HFFc6 (cell line): ENCODE results near the gene FOXA1. TPM values are rescaled to one million over a fixed set of nuclear protein-coding genes. Genes with fewer than 3 reads are reported as not detected.

ENCODE experiments used
- DNase-seq: peaks from one replicate; pipeline ENCODE4 v3.0.0-alpha.2; 2018
- H3K27ac Mint-ChIP-seq: 2 replicates; pipeline ENCODE4 v1.8.0; 2020; ENCODE audit warnings: mild to moderate bottlenecking, mixed read lengths
- H3K27me3 Mint-ChIP-seq: 2 replicates; pipeline ENCODE4 v1.8.0; 2021; ENCODE audit warnings: mild to moderate bottlenecking, moderate library complexity, mixed read lengths; ENCODE audit not compliant: insufficient read depth
- H3K36me3 Mint-ChIP-seq: 2 replicates; pipeline ENCODE4 v1.8.0; 2021; ENCODE audit warnings: low read depth, mixed read lengths
- H3K4me1 Mint-ChIP-seq: 2 replicates; pipeline ENCODE4 v1.8.0; 2020; ENCODE audit warnings: low read depth, mixed read lengths
- H3K4me3 Mint-ChIP-seq: 2 replicates; pipeline ENCODE4 v1.8.0; 2020; ENCODE audit warnings: mild to moderate bottlenecking, moderate library complexity, mixed read lengths
- H3K9me3 Mint-ChIP-seq: 2 replicates; pipeline ENCODE4 v1.8.0; 2020; ENCODE audit warnings: mild to moderate bottlenecking, mixed read lengths
- CTCF ChIP-seq: fragments of 200-600 bp; sonication (generic); IDR thresholded peaks from 2 replicates; pipeline ENCODE4 v1.5.0; 2021; ENCODE audit warnings: antibody characterized with exemption, mild to moderate bottlenecking
- total RNA-seq, 6 experiments: library from RNA; stranded (reverse); fragmentation: NEBNext Ultra II Directional; extraction: Animal tissue kit (Norgen Biotek cat#: 25700); gene quantifications; 2 replicates in 1 of 6; 3 replicates in 5 of 6; pipeline ENCODE4 v1.2.3, GENCODE V29; 2021

FOXA1 gene
- total RNA-seq, 6 experiments from 2014 or later, result 0.36 to 7.3 (median 7.0) TPM

- no peaks in the 10 kb centered on the region for H3K9me3 Mint-ChIP-seq
- peaks cover 34% of the 10 kb centered on the region; the same call in 1 of the 2 replicates for H3K4me1 Mint-ChIP-seq
- H3K27ac Mint-ChIP-seq, result no peak overlapping the region
- H3K4me3 Mint-ChIP-seq, result peak overlapping the region; percentile 78; the same call in 1 of the 2 replicates
- peaks cover 28% of the 10 kb centered on the region; the same call in 1 of the 2 replicates for H3K36me3 Mint-ChIP-seq
- peaks cover 60% of the 10 kb centered on the region for H3K27me3 Mint-ChIP-seq
- no peak for TF ChIP-seq CTCF
- DNase-seq, result no peak
Measured at GRCh38 chr14:37587131-37587803, 7.8 kb downstream of the FOXA1 start.

- Mint-ChIP-seq H3K4me3 (no peak overlapping the region; the same call in 1 of the 2 replicates), H3K9me3 (no peaks in the 10 kb centered on the region), H3K27ac (no peak overlapping the region), H3K4me1 (peaks cover 34% of the 10 kb centered on the region; the same call in 1 of the 2 replicates), H3K27me3 (peaks cover 57% of the 10 kb centered on the region), H3K36me3 (peaks cover 28% of the 10 kb centered on the region; the same call in 1 of the 2 replicates)
- DNase-seq, result no peak
- TF ChIP-seq CTCF, result no peak
Measured at GRCh38 chr14:37586797-37587130, 8.3 kb downstream of the FOXA1 start.

- H3K4me3 Mint-ChIP-seq, result no peak overlapping the region
- TF ChIP-seq CTCF, result no peak
- no peaks in the 10 kb centered on the region for H3K9me3 Mint-ChIP-seq
- H3K36me3 Mint-ChIP-seq, result peaks cover 25% of the 10 kb centered on the region; the same call in 1 of the 2 replicates
- no peak for DNase-seq
- H3K27me3 Mint-ChIP-seq, result peaks cover 54% of the 10 kb centered on the region
- no peak overlapping the region for H3K27ac Mint-ChIP-seq
- H3K4me1 Mint-ChIP-seq, result peaks cover 32% of the 10 kb centered on the region; the same call in 1 of the 2 replicates
Measured at GRCh38 chr14:37585971-37586796, 8.9 kb downstream of the FOXA1 start.

GRCh38 chr14:37585101-37585511 is 9.9 kb downstream of the FOXA1 start:
- DNase-seq, result no peak
- no peak for TF ChIP-seq CTCF
- H3K27me3 Mint-ChIP-seq, result peaks cover 49% of the 10 kb centered on the region
- peaks cover 14% of the 10 kb centered on the region; the same call in 1 of the 2 replicates for H3K36me3 Mint-ChIP-seq
- H3K4me3 Mint-ChIP-seq, result no peak overlapping the region
- no peak overlapping the region for H3K27ac Mint-ChIP-seq
- no peaks in the 10 kb centered on the region for H3K9me3 Mint-ChIP-seq
- H3K4me1 Mint-ChIP-seq, result peaks cover 29% of the 10 kb centered on the region; the same call in 1 of the 2 replicates

- no peak for TF ChIP-seq CTCF
- Mint-ChIP-seq H3K4me1 (peaks cover 29% of the 10 kb centered on the region; the same call in 1 of the 2 replicates), H3K36me3 (peaks cover 10% of the 10 kb centered on the region; the same call in 1 of the 2 replicates), H3K27ac (no peak overlapping the region), H3K4me3 (no peak overlapping the region; the same call in 1 of the 2 replicates), H3K27me3 (peaks cover 46% of the 10 kb centered on the region), H3K9me3 (no peaks in the 10 kb centered on the region)
- no peak for DNase-seq
Measured at GRCh38 chr14:37584211-37585100, 10.6 kb downstream of the FOXA1 start.
